ENCODE results near the gene VMP1. TPM values are rescaled to one million over a fixed set of nuclear protein-coding genes. Genes with fewer than 3 reads are reported as not detected.
A peak's percentile ranks its signal among the peaks of the same experiment; 100 is the strongest.
"Not testable (repeated sequence)": the region's sequence is repeated elsewhere in the genome, so short reads cannot be mapped to it uniquely, and the experiment has no call there.

VMP1 gene
- polyA plus RNA-seq, 4 donors, result 62.1 to 178 (median 97.2) TPM

- Histone ChIP-seq H3K4me1 (ENCODE audit: control insufficient read depth in 3 of 3, insufficient read depth in 2 of 3, low read depth in 1 of 3, low read length in 2 of 3) (no peaks in the 10 kb centered on the region), H3K36me3 (ENCODE audit: control insufficient read depth in 3 of 3, insufficient read depth in 2 of 3, low read depth in 1 of 3, low read length in 3 of 3) (peaks cover 0 to 18% (median 5%) of the 10 kb centered on the region in 3 donors)
- WGBS, 3 donors, result 98 to 100% (median 98%) methylated on average over 1 of the region's 1 CpG
These were observed 41.1 kb downstream of the VMP1 start for GRCh38 chr17:59748591-59748990.

GRCh38 chr17:59751955-59752413 lies 44.5 kb downstream of the VMP1 start:
- FAIRE-seq, result no peak
- 78 to 89% (median 83%) methylated on average over 11 of the region's 11 CpGs for WGBS, 3 donors
- no peaks in the 10 kb centered on the region for H3K9me3 ChIP-seq (ENCODE audit: control insufficient read depth in 2 of 2, insufficient read depth in 1 of 2, low read depth in 1 of 2, low read length in 1 of 2)

More at GRCh38 chr17:59748591-59748990, 41.1 kb downstream of the VMP1 start:
- no peak for DNase-seq
- Histone ChIP-seq H3K4me3 (ENCODE audit: low read depth in 1 of 3, low read length in 3 of 3) (no peak overlapping the region), H3K27ac (ENCODE audit: low read depth in 1 of 3, low read length in 2 of 3) (no peak overlapping the region), H3K9me3 (ENCODE audit: control insufficient read depth in 2 of 2, insufficient read depth in 1 of 2, low read depth in 1 of 2, low read length in 1 of 2) (no peaks in the 10 kb centered on the region), H3K27me3 (ENCODE audit: control insufficient read depth in 3 of 3, insufficient read depth in 3 of 3, low read length in 3 of 3) (no peaks in the 10 kb centered on the region)
- no peak for FAIRE-seq

GRCh38 chr17:59752446-59752845 lies 45.0 kb downstream of the VMP1 start:
- Histone ChIP-seq H3K36me3 (ENCODE audit: control insufficient read depth in 3 of 3, insufficient read depth in 2 of 3, low read depth in 1 of 3, low read length in 3 of 3) (peaks cover 0 to 20% (median 2%) of the 10 kb centered on the region in 3 donors), H3K27ac (ENCODE audit: low read depth in 1 of 3, low read length in 2 of 3) (no peak overlapping the region), H3K4me3 (ENCODE audit: low read depth in 1 of 3, low read length in 3 of 3) (no peak overlapping the region), H3K4me1 (ENCODE audit: control insufficient read depth in 3 of 3, insufficient read depth in 2 of 3, low read depth in 1 of 3, low read length in 2 of 3) (peaks cover 0 to 4% (median 0%) of the 10 kb centered on the region in 3 donors), H3K27me3 (ENCODE audit: control insufficient read depth in 3 of 3, insufficient read depth in 3 of 3, low read length in 3 of 3) (no peaks in the 10 kb centered on the region), H3K9me3 (ENCODE audit: control insufficient read depth in 2 of 2, insufficient read depth in 1 of 2, low read depth in 1 of 2, low read length in 1 of 2) (no peaks in the 10 kb centered on the region)
- DNase-seq (no peak), FAIRE-seq (no peak)

More at GRCh38 chr17:59751955-59752413, 44.5 kb downstream of the VMP1 start:
- Histone ChIP-seq H3K36me3 (ENCODE audit: control insufficient read depth in 3 of 3, insufficient read depth in 2 of 3, low read depth in 1 of 3, low read length in 3 of 3) (peaks cover 0 to 24% (median 4%) of the 10 kb centered on the region in 3 donors), H3K27me3 (ENCODE audit: control insufficient read depth in 3 of 3, insufficient read depth in 3 of 3, low read length in 3 of 3) (no peaks in the 10 kb centered on the region), H3K4me3 (ENCODE audit: low read depth in 1 of 3, low read length in 3 of 3) (no peak overlapping the region), H3K27ac (ENCODE audit: low read depth in 1 of 3, low read length in 2 of 3) (peak overlapping the region in 1 of 3 donors; percentile 11), H3K4me1 (ENCODE audit: control insufficient read depth in 3 of 3, insufficient read depth in 2 of 3, low read depth in 1 of 3, low read length in 2 of 3) (peaks cover 0 to 4% (median 0%) of the 10 kb centered on the region in 3 donors)
- no peak for DNase-seq

GRCh38 chr17:59752922-59753321 lies 45.5 kb downstream of the VMP1 start:
- Histone ChIP-seq H3K27ac (ENCODE audit: low read depth in 1 of 3, low read length in 2 of 3) (no peak overlapping the region), H3K36me3 (ENCODE audit: control insufficient read depth in 3 of 3, insufficient read depth in 2 of 3, low read depth in 1 of 3, low read length in 3 of 3) (peaks cover 1 to 21% (median 2%) of the 10 kb centered on the region in 3 donors), H3K4me1 (ENCODE audit: control insufficient read depth in 3 of 3, insufficient read depth in 2 of 3, low read depth in 1 of 3, low read length in 2 of 3) (peaks cover 0 to 4% (median 0%) of the 10 kb centered on the region in 3 donors), H3K4me3 (ENCODE audit: low read depth in 1 of 3, low read length in 3 of 3) (no peak overlapping the region), H3K9me3 (ENCODE audit: control insufficient read depth in 2 of 2, insufficient read depth in 1 of 2, low read depth in 1 of 2, low read length in 1 of 2) (no peaks in the 10 kb centered on the region), H3K27me3 (ENCODE audit: control insufficient read depth in 3 of 3, insufficient read depth in 3 of 3, low read length in 3 of 3) (no peaks in the 10 kb centered on the region)
- 80 to 85% (median 82%) methylated on average over 7 of the region's 7 CpGs for WGBS, 3 donors
- no peak for FAIRE-seq
- DNase-seq, result no peak

GRCh38 chr17:59753522-59754467 lies 46.3 kb downstream of the VMP1 start:
- no peak overlapping the region for H3K27ac ChIP-seq (ENCODE audit: low read depth in 1 of 3, low read length in 2 of 3)
- no peak overlapping the region for H3K4me3 ChIP-seq (ENCODE audit: low read depth in 1 of 3, low read length in 3 of 3)
- FAIRE-seq, result peak; percentile 19
- H3K36me3 ChIP-seq (ENCODE audit: control insufficient read depth in 3 of 3, insufficient read depth in 2 of 3, low read depth in 1 of 3, low read length in 3 of 3), result peaks cover 2 to 28% (median 6%) of the 10 kb centered on the region in 3 donors
- no peaks in the 10 kb centered on the region for H3K27me3 ChIP-seq (ENCODE audit: control insufficient read depth in 3 of 3, insufficient read depth in 3 of 3, low read length in 3 of 3)
- 25 to 29% (median 26%) methylated on average over 3 of the region's 3 CpGs for WGBS, 3 donors
- DNase-seq, result peak; percentile 88 to 92
- peaks cover 0 to 4% (median 0%) of the 10 kb centered on the region in 3 donors for H3K4me1 ChIP-seq (ENCODE audit: control insufficient read depth in 3 of 3, insufficient read depth in 2 of 3, low read depth in 1 of 3, low read length in 2 of 3)
- peaks cover 0 to 4% of the 10 kb centered on the region in 2 donors for H3K9me3 ChIP-seq (ENCODE audit: control insufficient read depth in 2 of 2, insufficient read depth in 1 of 2, low read depth in 1 of 2, low read length in 1 of 2)

- Histone ChIP-seq H3K9me3 (ENCODE audit: control insufficient read depth in 2 of 2, insufficient read depth in 1 of 2, low read depth in 1 of 2, low read length in 1 of 2) (peaks cover 0 to 8% of the 10 kb centered on the region in 2 donors), H3K27me3 (ENCODE audit: control insufficient read depth in 3 of 3, insufficient read depth in 3 of 3, low read length in 3 of 3) (no peaks in the 10 kb centered on the region), H3K4me1 (ENCODE audit: control insufficient read depth in 3 of 3, insufficient read depth in 2 of 3, low read depth in 1 of 3, low read length in 2 of 3) (peaks cover 0 to 4% (median 0%) of the 10 kb centered on the region in 3 donors), H3K4me3 (ENCODE audit: low read depth in 1 of 3, low read length in 3 of 3) (no peak overlapping the region), H3K27ac (ENCODE audit: low read depth in 1 of 3, low read length in 2 of 3) (peak overlapping the region in 2 of 3 donors; percentile 37 to 74), H3K36me3 (ENCODE audit: control insufficient read depth in 3 of 3, insufficient read depth in 2 of 3, low read depth in 1 of 3, low read length in 3 of 3) (peaks cover 2 to 30% (median 6%) of the 10 kb centered on the region in 3 donors)
- peak in 1 of 2 donors; percentile 25 for DNase-seq
- no peak for FAIRE-seq
These were observed 47.1 kb downstream of the VMP1 start for GRCh38 chr17:59754552-59754951.

- not testable (repeated sequence) for H3K4me1 ChIP-seq (ENCODE audit: control insufficient read depth in 3 of 3, insufficient read depth in 2 of 3, low read depth in 1 of 3, low read length in 2 of 3); H3K27me3 ChIP-seq (ENCODE audit: control insufficient read depth in 3 of 3, insufficient read depth in 3 of 3, low read length in 3 of 3); DNase-seq; H3K4me3 ChIP-seq (ENCODE audit: low read depth in 1 of 3, low read length in 3 of 3); H3K9me3 ChIP-seq (ENCODE audit: control insufficient read depth in 2 of 2, insufficient read depth in 1 of 2, low read depth in 1 of 2, low read length in 1 of 2); FAIRE-seq
- 93 to 94% (median 94%) methylated on average over 12 of the region's 12 CpGs for WGBS, 3 donors
- peaks cover 2 to 32% (median 6%) of the 10 kb centered on the region in 3 donors for H3K36me3 ChIP-seq (ENCODE audit: control insufficient read depth in 3 of 3, insufficient read depth in 2 of 3, low read depth in 1 of 3, low read length in 3 of 3)
- peak overlapping the region in 1 of 3 donors; percentile 37 for H3K27ac ChIP-seq (ENCODE audit: low read depth in 1 of 3, low read length in 2 of 3)
These were observed 47.6 kb downstream of the VMP1 start for GRCh38 chr17:59755069-59755468.

GRCh38 chr17:59756236-59756818 lies 48.9 kb downstream of the VMP1 start:
- 40 to 48% (median 43%) methylated on average over 3 of the region's 3 CpGs for WGBS, 3 donors
- peaks cover 0 to 8% of the 10 kb centered on the region in 2 donors for H3K9me3 ChIP-seq (ENCODE audit: control insufficient read depth in 2 of 2, insufficient read depth in 1 of 2, low read depth in 1 of 2, low read length in 1 of 2)
- DNase-seq, result no peak
- no peak for FAIRE-seq
- H3K27ac ChIP-seq (ENCODE audit: low read depth in 1 of 3, low read length in 2 of 3), result peak overlapping the region in 1 of 3 donors; percentile 52
- peaks cover 2 to 37% (median 6%) of the 10 kb centered on the region in 3 donors for H3K36me3 ChIP-seq (ENCODE audit: control insufficient read depth in 3 of 3, insufficient read depth in 2 of 3, low read depth in 1 of 3, low read length in 3 of 3)
- H3K27me3 ChIP-seq (ENCODE audit: control insufficient read depth in 3 of 3, insufficient read depth in 3 of 3, low read length in 3 of 3), result no peaks in the 10 kb centered on the region
- peaks cover 0 to 4% (median 0%) of the 10 kb centered on the region in 3 donors for H3K4me1 ChIP-seq (ENCODE audit: control insufficient read depth in 3 of 3, insufficient read depth in 2 of 3, low read depth in 1 of 3, low read length in 2 of 3)
- no peak overlapping the region for H3K4me3 ChIP-seq (ENCODE audit: low read depth in 1 of 3, low read length in 3 of 3)
